ENCODE data around the gene MAP4K1. TPM values are rescaled to one million over a fixed set of nuclear protein-coding genes. Genes with fewer than 3 reads are reported as not detected.
"Not testable (repeated sequence)": the region's sequence is repeated elsewhere in the genome, so short reads cannot be mapped to it uniquely, and the experiment has no call there.

The MAP4K1 gene
- total RNA-seq, 2 donors from 2014 or later = 2.7 to 5.5 TPM

DNA sequence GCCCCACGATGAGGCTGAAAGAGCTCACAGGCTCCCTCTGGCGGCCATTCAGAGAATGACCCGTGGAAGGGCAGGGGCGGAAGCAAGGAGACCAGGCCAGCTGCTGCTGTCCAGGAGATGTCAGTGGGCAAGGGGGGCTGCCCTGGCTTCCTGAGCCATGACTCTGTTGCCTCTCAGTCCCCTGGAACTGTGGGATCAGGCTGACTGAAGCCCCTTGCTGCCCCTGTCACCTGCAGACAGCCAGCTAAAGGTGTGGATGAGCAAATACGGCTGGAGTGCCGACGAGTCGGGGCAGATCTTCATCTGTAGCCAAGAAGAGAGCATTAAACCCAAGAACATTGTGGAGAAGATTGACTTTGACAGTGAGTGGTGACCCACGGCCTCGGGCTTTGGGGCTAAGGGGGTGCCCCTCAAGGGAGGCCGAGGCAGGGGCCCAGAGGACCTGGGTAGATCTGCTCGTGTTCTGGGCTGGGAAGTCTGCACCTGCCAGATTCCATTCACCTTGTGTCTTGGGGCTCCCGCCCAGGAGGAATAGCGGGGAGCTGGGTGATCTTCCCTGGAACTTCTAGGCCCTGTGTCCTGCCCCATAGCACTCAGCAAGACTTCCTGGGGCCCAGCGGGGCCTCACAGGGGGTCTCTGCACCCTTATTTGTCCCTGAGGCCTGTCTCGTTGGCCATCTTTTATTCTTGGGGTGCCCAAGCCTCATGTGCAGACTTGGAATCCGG lies 17.2 kb upstream of the MAP4K1 start:
- DNase-seq (ENCODE audit: low spot score) = peak; percentile 93
- intact Hi-C loops (cut with DNase I) = loop anchor here (5.0 to 10.0 kb wide), 2 partner anchors 118 to 230 kb away; partner anchors contain the start of gene FAM98C (in 2 of the 2)

DNA sequence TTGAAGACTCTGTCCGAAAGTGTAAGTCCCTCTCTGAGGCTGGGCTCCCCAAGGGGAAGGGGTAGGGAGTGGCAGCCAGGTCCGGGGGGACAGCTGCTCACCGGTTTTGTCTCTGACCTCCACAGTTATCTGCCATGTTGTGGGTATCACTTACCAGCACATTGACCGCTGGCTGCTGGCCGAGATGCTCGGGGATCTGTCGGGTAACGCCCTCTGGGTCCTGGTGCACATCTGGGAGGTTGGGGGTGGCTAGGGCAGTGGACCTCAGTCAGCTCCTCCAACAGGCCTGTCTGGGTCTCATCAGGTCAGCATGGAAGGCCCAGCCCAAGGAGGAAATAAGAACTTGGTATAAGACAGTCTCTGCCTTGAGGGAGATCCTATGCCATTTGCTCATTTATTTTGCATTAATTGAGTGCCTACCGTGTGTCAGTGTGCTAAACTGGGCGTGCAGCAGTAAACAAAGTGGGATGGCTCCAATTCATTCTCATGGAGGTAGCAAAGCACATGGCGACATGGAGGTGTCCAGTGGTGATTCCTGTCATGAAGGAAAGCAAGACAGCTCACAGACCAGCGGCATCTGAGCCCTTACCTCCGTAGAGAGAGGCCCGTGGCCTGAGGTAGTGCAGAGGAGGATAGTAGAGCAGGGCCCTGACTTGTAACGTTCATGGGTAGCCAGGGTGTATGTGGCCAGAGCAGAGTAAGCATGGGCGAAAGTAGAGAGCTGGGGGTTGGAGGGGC lies 14.9 kb upstream of the MAP4K1 start:
- DNase-seq (ENCODE audit: low spot score) = no peak
- intact Hi-C loops (cut with DNase I) = loop anchor here (5.0 to 10.0 kb wide), 2 partner anchors 115 to 228 kb away; partner anchors contain the start of gene FAM98C (in 2 of the 2)

DNA sequence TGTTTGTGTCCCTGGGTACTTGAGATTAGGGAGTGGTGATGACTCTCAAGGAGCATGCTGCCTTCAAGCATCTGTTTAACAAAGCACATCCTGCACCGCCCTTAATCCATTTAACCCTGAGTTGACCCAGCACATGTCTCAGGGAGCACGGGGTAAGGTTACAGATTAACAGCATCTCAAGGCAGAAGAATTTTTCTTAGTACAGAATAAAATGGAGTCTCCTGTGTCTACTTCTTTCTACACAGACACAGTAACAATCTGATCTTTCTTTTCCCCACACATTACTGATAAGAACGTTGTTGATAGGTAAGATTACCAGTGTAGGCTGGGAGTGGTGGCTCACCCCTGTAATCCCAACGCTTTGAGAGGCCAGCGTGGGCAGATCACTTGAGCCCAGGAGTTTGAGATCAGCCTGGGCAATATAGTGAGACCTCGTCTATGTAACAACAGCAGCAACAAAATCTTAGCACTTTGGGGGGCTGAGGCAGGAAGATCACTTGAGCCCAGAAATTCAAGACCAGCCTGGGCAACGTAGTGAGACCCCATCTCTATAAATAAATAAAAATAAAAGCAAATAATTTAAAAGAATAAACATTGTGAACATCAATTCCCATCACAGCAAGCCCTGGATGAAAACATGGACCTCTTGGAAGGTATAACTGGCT lies 14.2 kb upstream of the MAP4K1 start:
- intact Hi-C loops (cut with DNase I) = loop anchor here (5.0 to 10.0 kb wide), 2 partner anchors 115 to 227 kb away; partner anchors contain the start of gene FAM98C (in 2 of the 2)
- DNase-seq (ENCODE audit: low spot score) = not testable (repeated sequence)

DNA sequence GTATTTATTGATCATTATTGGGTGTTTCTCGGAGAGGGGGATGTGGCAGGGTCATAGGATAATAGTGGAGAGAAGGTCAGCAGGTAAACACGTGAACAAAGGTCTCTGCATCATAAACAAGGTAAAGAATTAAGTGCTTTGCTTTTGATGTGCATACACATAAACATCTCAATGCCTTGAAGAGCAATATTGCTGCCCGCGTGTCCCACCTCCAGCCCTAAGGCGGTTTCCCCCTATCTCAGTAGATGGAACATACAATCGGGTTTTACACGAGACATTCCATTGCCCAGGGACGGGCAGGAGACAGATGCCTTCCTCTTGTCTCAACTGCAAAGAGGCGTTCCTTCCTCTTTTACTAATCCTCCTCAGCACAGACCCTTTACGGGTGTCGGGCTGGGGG lies 13.5 kb upstream of the MAP4K1 start:
- not testable (repeated sequence) for DNase-seq (ENCODE audit: low spot score)
- intact Hi-C loops (cut with DNase I) = loop anchor here (5.0 to 10.0 kb wide), 2 partner anchors 114 to 226 kb away; partner anchors contain the start of gene FAM98C (in 2 of the 2)

DNA sequence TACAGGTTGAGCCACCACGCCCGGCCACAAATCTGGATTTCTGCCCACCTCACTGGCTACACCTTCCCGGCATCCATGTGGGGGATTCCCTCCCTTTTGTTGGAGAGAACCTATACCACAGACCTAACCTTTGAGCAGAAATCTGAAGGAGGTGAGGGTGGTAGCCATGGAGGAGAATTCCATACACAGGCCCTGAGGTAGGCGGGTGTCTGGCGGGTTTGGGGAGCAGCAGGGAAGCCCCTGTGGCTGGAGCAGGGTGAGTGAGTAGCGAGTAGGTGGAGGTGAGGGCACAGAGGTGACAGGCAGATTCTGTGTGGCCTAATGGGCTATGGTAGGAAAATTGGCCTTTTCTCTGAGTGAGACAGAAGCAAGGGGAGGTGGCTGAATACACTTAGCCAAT lies 11.8 kb upstream of the MAP4K1 start:
- intact Hi-C loops (cut with DNase I) = no loop called here
- no peak for DNase-seq (ENCODE audit: low spot score)

DNA sequence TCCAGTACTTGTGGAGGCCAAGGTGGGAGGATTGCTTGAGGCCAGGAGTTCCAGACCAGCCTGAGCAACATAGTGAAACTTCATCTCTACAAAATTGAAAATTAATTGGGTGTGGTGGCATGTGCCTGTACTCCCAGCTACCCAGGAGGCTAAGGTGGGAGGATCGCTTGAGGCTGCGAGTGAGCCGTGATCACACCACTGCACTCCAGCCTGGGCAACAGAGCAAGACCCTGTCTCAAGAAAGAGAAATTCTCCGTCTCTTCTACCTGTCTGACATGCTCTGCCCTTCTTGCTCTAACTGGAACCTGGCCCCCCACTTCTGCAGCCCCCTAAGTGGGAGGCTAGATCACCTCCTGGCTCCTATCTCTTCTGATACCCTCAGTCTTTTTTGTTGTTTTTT lies 8.6 kb upstream of the MAP4K1 start:
- intact Hi-C loops (cut with DNase I) = no loop called here
- DNase-seq (ENCODE audit: low spot score) = no peak

DNA sequence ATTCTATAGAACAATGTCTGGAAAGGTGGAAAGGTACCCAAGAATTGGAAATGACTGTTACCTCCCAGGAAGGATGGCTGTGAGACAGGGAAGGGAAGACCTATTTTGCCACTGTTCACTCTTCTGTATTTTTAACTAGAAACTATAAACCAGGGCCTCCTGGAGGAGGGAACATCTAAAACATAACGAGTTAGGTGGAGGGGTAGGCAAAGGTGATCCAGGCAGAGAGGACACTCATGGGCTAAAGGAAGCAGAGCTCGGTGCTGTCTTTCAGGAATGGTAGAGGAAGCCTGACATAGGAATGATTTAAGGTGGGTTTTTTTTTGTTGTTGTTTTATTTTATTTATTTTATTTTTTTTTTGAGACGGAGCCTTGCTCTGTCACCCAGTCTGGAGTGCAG lies 7.1 kb upstream of the MAP4K1 start:
- no peak for DNase-seq (ENCODE audit: low spot score)
- intact Hi-C loops (cut with DNase I) = no loop called here

DNA sequence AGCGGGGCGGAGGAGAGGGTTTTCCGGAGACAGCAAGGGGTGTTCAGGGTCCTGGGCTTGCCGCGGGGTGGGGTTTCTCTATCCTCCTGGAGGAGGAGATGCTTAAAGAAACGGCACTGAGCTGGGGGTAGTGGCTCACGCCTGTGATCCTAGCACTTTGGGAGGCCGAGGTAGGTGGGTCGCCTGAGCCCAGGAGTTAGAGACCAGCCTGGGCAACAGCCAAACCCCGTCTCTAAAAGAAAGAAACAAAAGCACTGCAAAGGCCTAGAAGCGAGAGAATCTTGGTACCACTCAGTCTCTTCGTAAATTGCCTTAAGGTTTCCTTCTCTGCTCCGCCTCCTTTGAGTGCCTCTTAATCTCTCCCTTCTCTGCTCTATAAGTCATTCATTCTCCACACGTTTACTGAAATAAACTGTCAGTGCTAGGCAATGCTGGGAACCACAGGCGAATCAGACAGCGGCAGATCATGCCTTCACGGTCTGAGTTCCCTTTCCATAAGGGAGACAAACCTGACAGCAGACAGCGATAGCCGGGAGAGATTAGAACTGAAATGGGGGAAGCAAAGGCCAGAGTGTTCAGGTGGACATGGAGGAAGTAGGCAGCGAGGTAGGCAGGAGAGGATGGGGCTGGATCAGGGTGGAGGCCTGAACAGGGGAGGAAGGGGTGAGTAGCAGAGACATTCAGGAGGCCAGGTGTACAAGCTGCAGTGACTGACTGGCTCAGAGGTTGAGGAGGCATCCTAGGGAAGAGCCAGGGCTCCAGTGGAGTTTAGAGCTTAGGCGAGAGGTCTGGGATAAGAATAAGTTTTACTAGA lies 1.8 kb upstream of the MAP4K1 start:
- DNase-seq (ENCODE audit: low spot score) = no peak
- intact Hi-C loops (cut with DNase I) = no loop called here

DNA sequence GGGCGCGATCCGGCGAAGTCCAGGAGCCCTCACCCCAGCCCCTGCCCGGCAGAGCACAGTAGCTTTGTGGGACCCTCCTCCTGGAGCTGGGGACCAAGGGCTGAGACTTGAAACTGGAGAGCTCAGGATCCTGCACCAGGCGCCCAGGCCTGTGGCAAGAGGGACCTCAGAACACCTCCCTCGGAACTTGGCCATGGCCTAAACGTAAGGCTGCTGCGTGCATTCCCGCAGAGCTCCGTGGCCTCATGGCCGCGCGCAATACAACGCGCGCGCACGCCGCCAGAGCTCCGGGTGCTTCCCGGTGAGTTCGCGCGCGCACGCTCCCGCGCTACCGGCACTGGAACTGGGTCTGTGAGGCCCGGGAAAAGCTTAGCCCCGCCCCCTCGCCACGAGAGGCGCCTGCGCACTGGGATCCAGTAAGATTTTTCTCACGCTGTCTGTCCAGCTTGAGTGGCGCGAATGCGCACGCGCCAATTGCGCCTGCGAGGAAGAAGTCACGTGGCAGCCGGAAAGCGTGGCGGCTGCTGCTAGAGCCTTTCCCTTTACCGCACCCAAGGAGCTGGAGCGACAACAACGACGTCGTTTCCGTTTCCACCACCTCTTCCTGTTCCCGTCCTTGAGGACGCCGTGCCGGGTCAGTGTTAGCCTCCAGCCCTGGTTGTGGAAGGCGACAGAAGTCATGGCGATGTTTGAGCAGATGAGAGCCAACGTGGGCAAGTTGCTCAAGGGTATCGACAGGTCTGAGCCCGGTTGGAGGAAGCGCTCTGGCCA lies 1.0 kb upstream of the MAP4K1 start, which contains the start of gene EIF3K:
Gene EIF3K, plus strand, starts transcription at position 599 of the 771 bp plus-strand sequence. Its CDS starts 81 bp downstream, at position 680.
- intact Hi-C loops (cut with DNase I) = no loop called here
- peak; percentile 100 for DNase-seq (ENCODE audit: low spot score)

DNA sequence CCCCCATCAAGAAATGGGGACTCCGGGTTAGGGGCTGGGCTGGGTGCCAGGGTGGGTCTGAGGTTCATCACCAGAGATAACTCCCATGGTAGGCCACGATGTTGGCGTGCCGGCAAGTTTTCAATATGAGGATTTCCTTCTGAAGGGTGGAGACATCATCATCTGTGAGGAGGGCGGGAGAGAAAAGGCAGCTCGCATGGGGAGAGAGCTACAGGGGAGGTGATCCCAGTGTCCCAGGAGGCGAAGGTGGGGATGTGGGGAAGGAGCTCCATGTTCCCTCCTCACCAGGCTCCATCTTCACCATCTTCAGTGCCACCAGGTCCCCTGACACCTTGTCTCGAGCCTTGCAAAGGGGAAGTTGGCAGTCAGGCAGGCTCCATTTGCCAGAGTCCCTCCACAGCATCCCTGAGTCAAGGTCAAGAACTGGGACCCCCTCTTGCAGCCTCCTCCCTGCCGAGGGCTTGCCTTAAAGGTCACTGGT lies 430 bp downstream of the MAP4K1 start:
- intact Hi-C loops (cut with DNase I) = no loop called here
- no peak for DNase-seq (ENCODE audit: low spot score)

DNA sequence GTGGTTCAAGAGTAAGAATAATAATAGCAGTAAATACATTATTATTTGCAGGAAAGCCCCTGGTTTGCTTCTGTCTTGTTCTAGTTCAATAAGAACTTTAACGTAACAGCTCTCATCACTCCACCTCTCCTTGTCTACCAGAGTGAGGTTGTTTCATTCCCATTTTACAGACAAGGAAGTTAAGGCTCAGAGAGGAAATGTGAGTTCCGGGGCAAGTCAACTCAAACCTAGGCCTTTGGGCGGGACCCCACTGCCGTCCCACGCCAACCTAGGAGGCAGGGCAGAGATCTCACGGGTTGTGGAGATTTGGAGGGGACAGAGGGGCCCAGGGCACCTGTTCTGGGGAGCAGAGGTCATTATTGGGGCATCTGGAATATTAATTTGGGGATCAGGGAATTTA lies 1.5 kb downstream of the MAP4K1 start:
- no peak for DNase-seq (ENCODE audit: low spot score)
- intact Hi-C loops (cut with DNase I) = no loop called here

DNA sequence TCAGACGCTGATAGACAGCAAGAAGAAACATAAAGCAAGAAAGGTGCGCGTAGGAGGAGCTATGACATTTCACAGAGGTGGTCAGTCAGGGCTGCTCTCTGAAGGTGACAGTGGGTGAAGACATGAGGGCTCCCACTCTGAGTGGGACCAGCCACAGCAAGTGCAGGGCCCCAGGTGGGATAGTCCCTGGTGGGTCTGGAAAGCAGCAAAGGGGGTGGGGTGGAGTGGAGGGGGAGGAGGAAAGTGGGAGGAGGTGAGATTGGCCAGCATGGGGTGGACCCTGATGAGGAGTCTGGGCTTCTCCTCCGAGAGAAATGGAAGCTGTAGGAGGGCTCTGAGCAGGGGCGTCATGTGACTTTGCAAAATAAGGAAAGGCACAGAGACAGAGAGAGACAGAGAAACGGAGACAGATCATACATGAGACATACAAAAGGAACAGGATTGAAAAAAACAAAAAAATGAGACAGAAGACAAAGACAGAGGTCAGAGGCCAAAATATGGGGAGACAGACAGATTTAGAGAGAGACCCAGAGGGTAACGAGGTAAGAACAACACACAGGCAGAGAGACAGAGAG lies 2.7 kb downstream of the MAP4K1 start:
- no peak for DNase-seq (ENCODE audit: low spot score)
- intact Hi-C loops (cut with DNase I) = loop anchor here in 1 of 2 donors (1.0 kb wide), 1 partner anchor 123 kb away; no protein-coding TSS in a partner anchor

DNA sequence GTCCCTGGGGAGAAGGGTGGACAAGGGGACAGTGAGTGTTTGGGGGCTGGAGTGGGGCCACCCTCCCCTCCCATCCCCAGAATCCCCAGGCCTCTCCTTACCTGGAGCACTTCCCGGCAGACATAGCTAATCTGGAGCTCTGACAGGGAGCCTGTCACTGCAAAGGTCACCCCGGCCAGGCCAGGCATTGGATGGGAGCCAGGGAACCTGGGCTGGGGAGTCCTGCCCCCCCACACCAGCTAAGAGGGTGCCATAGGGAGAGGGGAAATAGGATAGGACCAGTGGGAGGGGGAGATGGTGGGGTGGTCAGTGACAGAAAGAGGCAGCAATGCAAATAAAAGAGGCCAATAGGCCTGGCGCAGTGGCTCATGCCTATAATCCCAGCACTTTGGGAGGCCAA lies 3.5 kb downstream of the MAP4K1 start:
- DNase-seq (ENCODE audit: low spot score) = no peak
- intact Hi-C loops (cut with DNase I) = no loop called here

DNA sequence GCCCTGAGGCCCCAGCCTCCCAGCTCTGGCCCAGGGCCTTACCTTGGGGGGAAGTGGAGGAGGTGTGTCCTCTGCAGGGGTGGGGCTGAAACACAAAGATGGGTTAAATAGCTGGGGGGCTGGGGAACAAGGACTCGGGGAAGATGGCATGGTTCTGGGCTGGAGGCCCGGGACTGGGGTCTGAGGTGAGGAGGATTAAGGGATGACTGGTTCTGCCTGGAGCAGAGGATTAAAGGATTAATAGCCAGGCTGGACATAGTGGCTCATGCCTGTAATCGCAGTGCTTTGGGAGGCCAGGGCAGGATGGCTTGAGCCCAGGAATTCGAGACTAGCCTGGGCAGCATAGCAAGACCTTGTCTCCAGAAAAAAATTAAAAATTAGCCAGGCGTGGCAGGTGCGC lies 11.6 kb downstream of the MAP4K1 start:
- intact Hi-C loops (cut with DNase I) = no loop called here
- no peak for DNase-seq (ENCODE audit: low spot score)

DNA sequence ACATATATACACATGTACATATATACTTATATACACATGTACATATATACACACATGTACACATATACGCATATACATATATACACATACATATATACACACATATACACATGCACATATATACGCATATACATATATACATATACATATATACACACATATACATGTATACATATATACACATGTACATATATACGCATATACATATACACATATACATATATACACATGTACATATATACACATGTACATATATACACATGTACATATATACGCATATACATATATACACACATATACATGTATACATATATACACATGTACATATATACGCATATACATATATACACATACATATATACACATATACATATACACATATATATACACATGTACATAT lies 14.9 kb downstream of the MAP4K1 start:
- DNase-seq (ENCODE audit: low spot score); intact Hi-C loops (cut with DNase I): not testable (repeated sequence)

DNA sequence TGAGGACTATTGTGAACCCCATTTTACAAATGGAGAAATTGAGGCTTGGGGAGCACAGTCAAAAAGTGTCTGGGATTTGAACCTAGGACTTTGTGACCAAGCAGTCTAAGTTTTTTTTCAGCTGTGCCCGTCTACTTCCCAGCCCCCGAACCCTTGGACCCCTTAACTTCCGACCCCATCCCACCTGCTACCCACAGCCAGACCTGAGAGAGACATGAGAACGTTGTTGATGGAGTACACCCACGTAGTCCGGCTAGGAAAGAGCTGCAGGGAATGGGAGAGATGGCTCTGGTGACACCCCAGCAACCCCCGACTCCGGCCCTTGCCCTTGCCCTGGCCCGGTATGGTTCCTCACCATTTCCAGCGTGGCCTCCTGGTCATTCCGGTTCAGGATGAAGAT lies 18.0 kb downstream of the MAP4K1 start:
- DNase-seq (ENCODE audit: low spot score) = no peak
- intact Hi-C loops (cut with DNase I) = no loop called here

DNA sequence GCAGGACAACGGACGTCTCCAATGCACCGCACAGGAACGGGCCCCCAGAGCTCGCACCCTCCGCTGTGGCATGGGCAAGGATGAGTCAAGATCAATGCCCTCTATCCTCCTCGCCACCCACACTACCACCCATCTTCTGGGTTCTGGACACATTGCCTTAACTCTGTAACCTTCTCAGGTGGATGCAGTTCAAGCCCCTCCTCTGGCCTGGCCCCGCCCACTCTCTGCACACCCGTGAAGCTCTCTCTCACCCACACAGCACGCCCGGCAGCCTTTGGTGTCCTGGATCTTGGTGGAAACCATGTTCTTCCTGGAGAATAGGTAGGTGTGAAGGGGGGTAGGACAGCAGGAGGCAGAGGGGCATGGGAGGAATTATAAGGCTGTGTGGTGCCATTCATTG lies 20.7 kb downstream of the MAP4K1 start:
- no peak for DNase-seq (ENCODE audit: low spot score)
- intact Hi-C loops (cut with DNase I) = no loop called here
